HG02884 (cell line): ENCODE measurements around the gene CHPF2.

Experiments
- ATAC-seq: cut with Tn5 transposase; IDR thresholded peaks from one replicate; pipeline ENCODE4 v1.9.1; 2021; ENCODE audit warnings: mild to moderate bottlenecking, moderate library complexity; ENCODE audit not compliant: unreplicated experiment

CHPF2 gene

GRCh38 chr7:151232917-151233701 is 826 bp downstream of the CHPF2 start:
- no peak for ATAC-seq

GRCh38 chr7:151233804-151234203 is 1.5 kb downstream of the CHPF2 start:
- no peak for ATAC-seq

GRCh38 chr7:151235091-151235787 is 3.0 kb downstream of the CHPF2 start:
- ATAC-seq, result no peak

GRCh38 chr7:151236406-151236805 is 4.1 kb downstream of the CHPF2 start:
- no peak for ATAC-seq

GRCh38 chr7:151237244-151238189 is 5.2 kb downstream of the CHPF2 start:
- no peak for ATAC-seq

GRCh38 chr7:151238190-151238810 is 6.0 kb downstream of the CHPF2 start:
- ATAC-seq, result no peak

- ATAC-seq, result no peak
Observed at GRCh38 chr7:151238924-151239836, 6.9 kb downstream of the CHPF2 start.

- no peak for ATAC-seq
Observed at GRCh38 chr7:151239837-151240459, 7.7 kb downstream of the CHPF2 start.

- no peak for ATAC-seq
Observed at GRCh38 chr7:151240536-151240935, 8.3 kb downstream of the CHPF2 start.

- no peak for ATAC-seq
Observed at GRCh38 chr7:151240942-151241754, 8.9 kb downstream of the CHPF2 start.

GRCh38 chr7:151241755-151242096 is 9.4 kb downstream of the CHPF2 start:
- no peak for ATAC-seq

- ATAC-seq, result no peak
Observed at GRCh38 chr7:151242159-151243044, 10.1 kb downstream of the CHPF2 start.

GRCh38 chr7:151243045-151243349 is 10.7 kb downstream of the CHPF2 start:
- no peak for ATAC-seq

- ATAC-seq, result no peak
Observed at GRCh38 chr7:151243408-151244195, 11.3 kb downstream of the CHPF2 start.

GRCh38 chr7:151244196-151244840 is 12.0 kb downstream of the CHPF2 start:
- no peak for ATAC-seq

GRCh38 chr7:151244841-151245346 is 12.6 kb downstream of the CHPF2 start:
- no peak for ATAC-seq
